ENCODE data around the gene SPPL2A. TPM values are rescaled to one million over a fixed set of nuclear protein-coding genes. Genes with fewer than 3 reads are reported as not detected.

SPPL2A gene
- total RNA-seq, 4 donors from 2014 or later, result 63.8 to 128 (median 100) TPM

DNA sequence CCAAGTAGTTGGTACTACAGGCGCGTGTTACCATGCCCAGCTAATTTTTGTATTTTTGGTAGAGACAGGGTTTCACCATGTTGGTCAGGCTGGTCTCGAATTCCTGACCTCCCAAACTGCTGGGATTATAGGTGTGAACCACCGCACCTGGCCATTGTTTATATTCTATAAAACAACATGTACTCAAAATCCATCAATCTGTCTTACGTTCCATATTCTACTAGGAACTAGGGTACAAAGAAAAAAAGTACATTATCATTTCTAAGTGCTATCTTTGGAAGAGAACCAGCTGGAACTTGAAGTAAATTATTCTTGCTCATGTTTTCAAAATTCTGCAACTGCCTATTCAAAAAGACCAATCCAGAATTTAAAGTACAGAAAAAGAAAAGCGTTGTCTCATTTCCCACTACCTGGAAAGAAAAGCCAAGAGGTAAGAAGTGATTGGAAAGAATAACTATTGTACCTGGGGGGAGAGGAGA is 15.2 kb downstream of the SPPL2A start:
- Histone ChIP-seq H3K36me3 (peaks cover 0 to 45% (median 0%) of the 10 kb centered on the region in 3 donors), H3K4me1 (peaks cover 5 to 53% (median 7%) of the 10 kb centered on the region in 3 donors), H3K4me3 (no peak overlapping the region), H3K27ac (peak overlapping the region in 1 of 4 donors; percentile 44), H3K27me3 (no peaks in the 10 kb centered on the region), H3K9me3 (no peaks in the 10 kb centered on the region)
- WGBS, 2 donors, result 76 to 86% methylated on average over 6 of the region's 6 CpGs
- TF ChIP-seq POLR2A (IDR thresholded peaks at IDR 0.05), result no peak
- TF ChIP-seq, protein P1, sequence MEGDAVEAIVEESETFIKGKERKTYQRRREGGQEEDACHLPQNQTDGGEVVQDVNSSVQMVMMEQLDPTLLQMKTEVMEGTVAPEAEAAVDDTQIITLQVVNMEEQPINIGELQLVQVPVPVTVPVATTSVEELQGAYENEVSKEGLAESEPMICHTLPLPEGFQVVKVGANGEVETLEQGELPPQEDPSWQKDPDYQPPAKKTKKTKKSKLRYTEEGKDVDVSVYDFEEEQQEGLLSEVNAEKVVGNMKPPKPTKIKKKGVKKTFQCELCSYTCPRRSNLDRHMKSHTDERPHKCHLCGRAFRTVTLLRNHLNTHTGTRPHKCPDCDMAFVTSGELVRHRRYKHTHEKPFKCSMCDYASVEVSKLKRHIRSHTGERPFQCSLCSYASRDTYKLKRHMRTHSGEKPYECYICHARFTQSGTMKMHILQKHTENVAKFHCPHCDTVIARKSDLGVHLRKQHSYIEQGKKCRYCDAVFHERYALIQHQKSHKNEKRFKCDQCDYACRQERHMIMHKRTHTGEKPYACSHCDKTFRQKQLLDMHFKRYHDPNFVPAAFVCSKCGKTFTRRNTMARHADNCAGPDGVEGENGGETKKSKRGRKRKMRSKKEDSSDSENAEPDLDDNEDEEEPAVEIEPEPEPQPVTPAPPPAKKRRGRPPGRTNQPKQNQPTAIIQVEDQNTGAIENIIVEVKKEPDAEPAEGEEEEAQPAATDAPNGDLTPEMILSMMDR (IDR thresholded peaks at IDR 0.05), result no peak
- DNase-seq, result no peak
- intact Hi-C loops (cut with DNase I), result no loop called here

DNA sequence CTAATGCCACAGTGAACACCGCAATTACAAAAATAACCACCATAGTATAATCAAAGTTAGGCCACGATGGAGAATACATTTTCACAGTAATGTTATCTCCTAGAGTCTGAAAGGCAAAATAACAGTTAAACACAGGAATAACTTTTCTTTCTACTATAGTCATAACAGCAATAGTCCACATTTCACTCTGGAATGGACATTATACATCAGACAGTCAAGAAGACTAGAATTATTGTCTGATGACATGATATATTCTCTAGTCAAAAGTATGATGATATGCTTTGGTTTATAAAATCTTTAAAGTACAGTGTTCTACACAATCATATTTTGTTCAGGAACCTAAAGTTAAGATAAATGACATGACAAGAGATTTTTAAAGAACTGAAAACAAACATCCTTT is 18.0 kb downstream of the SPPL2A start:
- H3K9me3 ChIP-seq, result no peaks in the 10 kb centered on the region
- peaks cover 0 to 70% (median 0%) of the 10 kb centered on the region in 3 donors for H3K36me3 ChIP-seq
- no peak overlapping the region for H3K27ac ChIP-seq
- peaks cover 3 to 31% (median 5%) of the 10 kb centered on the region in 3 donors for H3K4me1 ChIP-seq
- TF ChIP-seq, protein P1 (IDR thresholded peaks at IDR 0.05), result no peak
- no peak for TF ChIP-seq POLR2A (IDR thresholded peaks at IDR 0.05)
- H3K4me3 ChIP-seq, result no peak overlapping the region
- intact Hi-C loops (cut with DNase I), result no loop called here
- no peak for DNase-seq
- 89 to 90% methylated on average over 2 of the region's 2 CpGs for WGBS, 2 donors
- H3K27me3 ChIP-seq, result no peaks in the 10 kb centered on the region

DNA sequence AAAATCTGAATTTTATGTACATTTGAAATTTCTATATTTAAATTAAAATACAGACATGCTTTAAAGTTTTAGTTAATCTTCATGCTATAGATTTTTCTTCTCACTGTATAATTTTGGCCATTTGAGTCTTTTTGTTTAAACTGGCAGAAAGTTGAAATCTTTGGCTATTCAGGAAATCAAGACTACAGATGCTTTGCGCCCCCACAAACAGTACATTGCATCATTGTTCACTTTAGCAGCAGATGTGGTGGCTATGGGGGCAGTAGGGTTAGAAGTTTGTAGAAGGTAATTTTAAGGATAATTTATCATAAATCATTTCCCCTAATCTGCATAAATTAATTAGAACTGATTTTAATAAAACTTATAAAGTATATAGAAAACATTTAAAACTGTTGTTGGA is 20.9 kb downstream of the SPPL2A start:
- DNase-seq, result no peak
- intact Hi-C loops (cut with DNase I), result no loop called here
- Histone ChIP-seq H3K27ac (no peak overlapping the region), H3K4me3 (no peak overlapping the region), H3K4me1 (peaks cover 0 to 4% (median 0%) of the 10 kb centered on the region in 3 donors), H3K9me3 (no peaks in the 10 kb centered on the region), H3K27me3 (no peaks in the 10 kb centered on the region), H3K36me3 (peaks cover 0 to 96% (median 0%) of the 10 kb centered on the region in 3 donors)
- TF ChIP-seq, protein P1 (IDR thresholded peaks at IDR 0.05), result no peak
- 81 to 83% methylated on average over 1 of the region's 1 CpG for WGBS, 2 donors

DNA sequence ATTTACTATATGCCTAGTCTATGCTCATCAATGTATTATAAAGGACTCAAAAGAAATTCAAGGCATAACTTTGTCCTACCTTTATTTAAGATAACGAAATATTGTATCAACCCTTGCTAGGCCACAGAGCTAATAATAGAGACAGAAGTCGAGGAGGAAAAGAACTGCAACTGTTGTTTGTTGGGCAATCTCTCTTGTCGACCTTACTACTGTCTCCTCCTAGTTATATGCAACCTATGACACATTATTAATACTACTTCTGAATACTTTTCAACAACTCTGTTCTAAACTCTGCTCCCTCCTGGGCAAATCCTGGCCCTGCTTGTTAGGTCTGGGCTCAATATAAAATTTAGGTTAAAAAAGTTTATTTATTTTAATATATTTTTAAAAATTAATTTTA is 24.6 kb downstream of the SPPL2A start:
- H3K4me3 ChIP-seq, result no peak overlapping the region
- intact Hi-C loops (cut with DNase I), result no loop called here
- TF ChIP-seq, protein P1 (IDR thresholded peaks at IDR 0.05), result no peak
- DNase-seq, result no peak
- H3K27ac ChIP-seq, result no peak overlapping the region
- peaks cover 0 to 96% (median 0%) of the 10 kb centered on the region in 3 donors for H3K36me3 ChIP-seq
- 80 to 83% methylated on average over 3 of the region's 3 CpGs for WGBS, 2 donors
- no peaks in the 10 kb centered on the region for H3K27me3 ChIP-seq
- no peaks in the 10 kb centered on the region for H3K4me1 ChIP-seq
- H3K9me3 ChIP-seq, result no peaks in the 10 kb centered on the region

DNA sequence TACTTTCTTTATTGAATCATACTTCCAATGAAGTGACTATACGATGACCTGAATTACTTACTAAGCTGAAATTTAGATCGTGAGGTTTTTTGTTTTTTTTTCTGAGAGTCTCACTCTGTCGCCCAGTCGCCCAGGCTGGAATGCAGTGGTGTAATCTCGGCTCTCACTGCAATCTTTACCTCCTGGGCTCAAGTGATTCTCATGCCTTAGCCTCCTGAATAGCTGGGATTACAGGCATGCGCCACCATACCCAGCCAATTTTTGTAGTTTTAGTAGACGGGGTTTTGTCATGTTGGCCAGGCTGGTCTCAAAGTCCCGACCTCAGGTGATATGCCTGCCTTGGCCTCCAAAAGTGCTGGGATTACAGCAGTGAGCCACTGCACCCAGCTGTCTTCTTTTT is 28.7 kb downstream of the SPPL2A start:
- 92 to 97% methylated on average over 6 to 8 of the region's 8 CpGs for WGBS, 2 donors
- DNase-seq, result no peak
- TF ChIP-seq, protein P1 (IDR thresholded peaks at IDR 0.05), result no peak
- Histone ChIP-seq H3K36me3 (peaks cover 0 to 98% (median 3%) of the 10 kb centered on the region in 3 donors), H3K4me1 (no peaks in the 10 kb centered on the region), H3K4me3 (no peak overlapping the region), H3K27me3 (no peaks in the 10 kb centered on the region), H3K9me3 (no peaks in the 10 kb centered on the region), H3K27ac (no peak overlapping the region)
- intact Hi-C loops (cut with DNase I), result no loop called here
